Natural killer cell (primary cell): ENCODE data around the gene KRT13. TPM values are rescaled to one million over a fixed set of nuclear protein-coding genes. Genes with fewer than 3 reads are reported as not detected.

Experiments used
- ATAC-seq, 3 donors: fragments of 150-1000 bp in 2 of 3; fragments of 200-7000 bp in 1 of 3; cut with Tn5 transposase; 1 replicate in 1 of 3; 2 replicates in 2 of 3; pipeline ENCODE4 v1.10.0; 2021; ENCODE audit warnings: mild to moderate bottlenecking in 2 of 3, moderate library complexity in 2 of 3
- DNase-seq, 2 donors: peaks; one replicate each; pipeline versions ENCODE4 v3.0.0 to v3.0.0-alpha.2; 2013 to 2021; ENCODE audit warnings: mixed read lengths in 1 of 2
- H3K27ac ChIP-seq: one replicate; pipeline ENCODE4 v1.5.1; 2013; ENCODE audit warnings: mild to moderate bottlenecking, low read length
- H3K27me3 ChIP-seq: one replicate; pipeline ENCODE4 v1.6.1; 2013; ENCODE audit warnings: low read length; ENCODE audit not compliant: control insufficient read depth, insufficient read depth
- H3K36me3 ChIP-seq: one replicate; pipeline ENCODE4 v1.6.1; 2013; ENCODE audit warnings: low read length; ENCODE audit not compliant: control insufficient read depth, insufficient read depth
- H3K4me1 ChIP-seq: one replicate; pipeline ENCODE4 v1.6.1; 2013; ENCODE audit warnings: low read length; ENCODE audit not compliant: control insufficient read depth, insufficient read depth
- H3K4me3 ChIP-seq: one replicate; pipeline ENCODE4 v1.5.1; 2013; ENCODE audit warnings: low read length
- H3K9me3 ChIP-seq: one replicate; pipeline ENCODE4 v1.6.1; 2013; ENCODE audit warnings: low read length; ENCODE audit not compliant: control insufficient read depth, insufficient read depth
- H3K27ac Mint-ChIP-seq, 2 donors: one replicate each; pipeline ENCODE4 v1.8.0; 2022; ENCODE audit warnings: mild to moderate bottlenecking in 2 of 2, mixed read lengths in 2 of 2, moderate library complexity in 1 of 2
- H3K27me3 Mint-ChIP-seq, 2 donors: one replicate each; pipeline ENCODE4 v1.8.0; 2022; ENCODE audit warnings: low read depth in 2 of 2, mixed read lengths in 2 of 2
- H3K36me3 Mint-ChIP-seq: one replicate; pipeline ENCODE4 v1.8.0; 2022; ENCODE audit warnings: mixed read lengths
- H3K4me1 Mint-ChIP-seq, 2 donors: one replicate each; pipeline ENCODE4 v1.8.0; 2022; ENCODE audit warnings: mixed read lengths in 2 of 2
- H3K4me3 Mint-ChIP-seq: one replicate; pipeline ENCODE4 v1.8.0; 2022; ENCODE audit warnings: mild to moderate bottlenecking, moderate library complexity, mixed read lengths
- H3K9me3 Mint-ChIP-seq, 2 donors: one replicate each; pipeline ENCODE4 v1.8.0; 2022; ENCODE audit warnings: mixed read lengths in 2 of 2
- WGBS: methylation state at CpG from one replicate; pipeline ENCODE4 v1.1.7; 2013; ENCODE audit warnings: missing lambda C conversion rate; ENCODE audit not compliant: insufficient coverage; 5-methylcytosine and 5-hydroxymethylcytosine counted together
- intact Hi-C: fragments of 100-400 bp; cut with micrococcal nuclease; formaldehyde crosslinking; loops from one replicate; pipeline ENCODE4 v1.14.2; 2022
- total RNA-seq, 4 donors: library from RNA; stranded (reverse); fragments of 120-200 nt in 1 of 4; gene quantifications; one replicate each; pipeline versions ENCODE4 v1.2.3 to v1.2.4, GENCODE V29; 2013 to 2022
- TF ChIP-seq, protein P1 (sequence below): fragments of 200-600 bp; IDR thresholded peaks from one replicate; pipeline ENCODE4 v1.8.0; 2022; ENCODE audit warnings: antibody characterized with exemption

Gene KRT13
- total RNA-seq, 3 donors from 2014 or later (not counting 1 experiment from before 2014, with no cell fraction given) = not detected

DNA sequence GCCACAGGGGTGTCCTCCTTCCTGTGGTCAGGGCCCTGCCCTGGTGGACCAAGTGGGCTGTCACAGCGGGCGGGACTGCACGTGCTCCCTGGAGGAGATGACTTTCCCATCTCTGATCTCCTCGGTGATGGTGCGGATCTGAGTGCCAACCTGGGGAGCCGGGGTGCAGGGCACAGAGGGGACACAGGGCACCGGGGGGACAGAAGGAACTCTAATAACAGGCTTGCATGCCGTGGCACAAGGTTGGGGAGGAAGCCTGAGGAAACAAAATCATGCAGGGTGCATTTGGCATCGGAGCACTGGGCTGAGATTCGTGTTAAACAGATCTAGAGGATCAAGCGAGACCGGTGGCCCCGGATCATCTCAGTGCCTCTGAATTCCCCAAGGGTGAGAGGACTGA, 19.1 kb downstream of the KRT13 start:
- no peak for ATAC-seq
- 92% methylated on average over 13 of the region's 13 CpGs for WGBS
- Histone ChIP-seq H3K4me1 (peaks cover 5% of the 10 kb centered on the region), H3K9me3 (no peaks in the 10 kb centered on the region), H3K27ac (no peak overlapping the region), H3K36me3 (no peaks in the 10 kb centered on the region), H3K27me3 (no peaks in the 10 kb centered on the region), H3K4me3 (no peak overlapping the region)
- TF ChIP-seq, protein P1, sequence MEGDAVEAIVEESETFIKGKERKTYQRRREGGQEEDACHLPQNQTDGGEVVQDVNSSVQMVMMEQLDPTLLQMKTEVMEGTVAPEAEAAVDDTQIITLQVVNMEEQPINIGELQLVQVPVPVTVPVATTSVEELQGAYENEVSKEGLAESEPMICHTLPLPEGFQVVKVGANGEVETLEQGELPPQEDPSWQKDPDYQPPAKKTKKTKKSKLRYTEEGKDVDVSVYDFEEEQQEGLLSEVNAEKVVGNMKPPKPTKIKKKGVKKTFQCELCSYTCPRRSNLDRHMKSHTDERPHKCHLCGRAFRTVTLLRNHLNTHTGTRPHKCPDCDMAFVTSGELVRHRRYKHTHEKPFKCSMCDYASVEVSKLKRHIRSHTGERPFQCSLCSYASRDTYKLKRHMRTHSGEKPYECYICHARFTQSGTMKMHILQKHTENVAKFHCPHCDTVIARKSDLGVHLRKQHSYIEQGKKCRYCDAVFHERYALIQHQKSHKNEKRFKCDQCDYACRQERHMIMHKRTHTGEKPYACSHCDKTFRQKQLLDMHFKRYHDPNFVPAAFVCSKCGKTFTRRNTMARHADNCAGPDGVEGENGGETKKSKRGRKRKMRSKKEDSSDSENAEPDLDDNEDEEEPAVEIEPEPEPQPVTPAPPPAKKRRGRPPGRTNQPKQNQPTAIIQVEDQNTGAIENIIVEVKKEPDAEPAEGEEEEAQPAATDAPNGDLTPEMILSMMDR = no peak
- no peaks in the 10 kb centered on the region for H3K4me1 Mint-ChIP-seq
- H3K36me3 Mint-ChIP-seq = no peaks in the 10 kb centered on the region
- H3K9me3 Mint-ChIP-seq = no peaks in the 10 kb centered on the region
- no peak for DNase-seq
- H3K27ac Mint-ChIP-seq = no peak overlapping the region
- H3K4me3 Mint-ChIP-seq = no peak overlapping the region
- intact Hi-C loops = no loop called here
- H3K27me3 Mint-ChIP-seq = peaks cover 2 to 6% of the 10 kb centered on the region in 2 donors

DNA sequence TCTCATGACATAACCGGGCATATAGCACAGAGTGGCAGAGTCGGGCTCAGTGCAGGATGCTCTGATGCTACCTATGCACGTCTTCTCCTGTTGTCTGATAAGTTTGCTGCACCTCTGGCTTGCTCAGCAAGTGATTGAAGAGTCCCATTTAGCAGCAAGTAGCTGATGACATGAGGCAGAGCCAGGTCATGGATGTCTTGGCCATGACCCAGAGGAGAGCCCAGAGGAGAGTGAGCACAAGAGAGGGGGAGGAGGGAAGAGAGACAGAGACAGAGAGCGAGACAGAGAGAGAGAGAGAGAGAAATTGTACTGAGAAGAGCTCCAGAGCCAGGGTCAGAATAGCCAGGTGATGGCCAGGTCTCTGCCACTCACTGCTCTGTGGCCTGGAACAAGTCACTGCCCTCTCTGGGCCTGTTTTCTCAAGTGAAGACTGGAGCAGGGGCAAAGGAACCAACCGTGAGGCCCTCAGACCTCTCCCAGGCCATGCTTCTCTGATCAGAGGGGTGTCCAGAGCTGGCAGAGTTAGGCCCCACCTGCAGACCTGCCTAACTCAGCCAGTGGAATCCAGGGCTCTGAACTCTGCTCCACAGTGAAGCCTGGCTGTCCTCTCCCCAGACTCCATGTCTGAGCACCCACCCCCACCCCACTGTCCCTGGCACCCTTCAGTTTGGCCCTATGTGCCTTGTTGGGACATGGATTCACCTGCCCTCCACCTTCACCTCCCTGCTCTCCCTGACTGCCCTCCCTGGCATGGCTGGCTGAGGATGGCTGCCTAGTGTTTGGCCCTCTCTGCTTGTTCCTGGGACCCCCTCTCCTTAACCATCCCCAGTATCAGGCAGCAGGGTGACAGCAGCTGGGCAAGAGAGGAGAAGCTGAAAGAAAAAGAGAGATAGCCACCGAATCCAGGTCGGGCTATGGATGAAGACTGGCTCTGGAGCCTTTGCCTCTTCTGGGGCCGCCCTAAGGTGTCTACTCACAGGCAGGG, 20.2 kb downstream of the KRT13 start:
- ATAC-seq = no peak
- no peaks in the 10 kb centered on the region for H3K9me3 Mint-ChIP-seq
- intact Hi-C loops = no loop called here
- TF ChIP-seq, protein P1 = no peak
- Histone ChIP-seq H3K27me3 (no peaks in the 10 kb centered on the region), H3K4me1 (peaks cover 4% of the 10 kb centered on the region), H3K36me3 (no peaks in the 10 kb centered on the region), H3K9me3 (no peaks in the 10 kb centered on the region), H3K4me3 (no peak overlapping the region), H3K27ac (no peak overlapping the region)
- 90% methylated on average over 8 of the region's 8 CpGs for WGBS
- H3K4me1 Mint-ChIP-seq = no peaks in the 10 kb centered on the region
- H3K36me3 Mint-ChIP-seq = no peaks in the 10 kb centered on the region
- H3K4me3 Mint-ChIP-seq = no peak overlapping the region
- peaks cover 2 to 6% of the 10 kb centered on the region in 2 donors for H3K27me3 Mint-ChIP-seq
- DNase-seq = no peak
- H3K27ac Mint-ChIP-seq = no peak overlapping the region

DNA sequence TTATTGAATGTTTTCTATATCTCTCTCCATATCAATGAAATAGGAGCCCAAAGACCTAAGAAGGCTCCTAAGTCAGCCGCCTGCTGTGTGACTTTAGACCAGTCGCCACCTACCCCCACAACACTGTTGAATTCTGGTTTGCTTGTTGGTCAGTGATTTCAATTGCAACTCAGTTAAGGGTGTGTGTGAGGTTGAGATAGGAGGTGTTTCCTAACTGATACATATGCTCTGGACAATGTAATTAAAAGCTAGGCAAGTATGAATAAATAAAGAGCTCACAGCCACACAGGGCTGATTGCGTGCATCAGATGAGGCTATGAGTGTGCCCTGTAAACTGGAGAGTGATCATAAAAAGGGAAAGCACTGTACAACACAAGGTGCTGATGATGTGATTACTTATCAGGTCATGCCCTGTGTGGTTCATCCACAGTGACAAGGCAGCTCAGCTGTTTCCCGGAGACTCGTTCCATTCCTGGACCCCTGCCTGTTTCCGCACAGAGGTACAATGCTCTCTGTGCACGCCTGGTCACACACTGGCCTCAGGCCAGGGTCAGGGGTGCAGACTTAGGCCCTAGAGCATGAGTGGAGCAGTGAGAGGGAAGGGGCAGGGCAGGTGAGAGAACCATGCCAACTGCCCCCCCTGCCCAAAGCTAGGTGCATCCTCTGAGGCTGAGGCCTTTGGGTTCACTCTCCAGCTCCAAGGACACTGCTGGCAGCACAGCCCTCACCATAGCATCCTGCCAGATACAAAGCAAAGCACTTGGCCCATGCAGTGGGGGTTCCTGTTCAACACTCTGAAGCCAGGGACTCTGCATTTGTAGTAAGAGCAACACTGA, 21.2 kb downstream of the KRT13 start:
- Histone ChIP-seq H3K9me3 (no peaks in the 10 kb centered on the region), H3K27ac (no peak overlapping the region), H3K4me1 (no peaks in the 10 kb centered on the region), H3K27me3 (no peaks in the 10 kb centered on the region), H3K36me3 (no peaks in the 10 kb centered on the region), H3K4me3 (no peak overlapping the region)
- no peak overlapping the region for H3K27ac Mint-ChIP-seq
- H3K4me1 Mint-ChIP-seq = no peaks in the 10 kb centered on the region
- 90% methylated on average over 5 of the region's 7 CpGs for WGBS
- DNase-seq (no peak), ATAC-seq (peak in 1 of 3 donors; percentile 15)
- no peak overlapping the region for H3K4me3 Mint-ChIP-seq
- TF ChIP-seq, protein P1 = no peak
- H3K9me3 Mint-ChIP-seq = no peaks in the 10 kb centered on the region
- H3K36me3 Mint-ChIP-seq = no peaks in the 10 kb centered on the region
- peaks cover 2 to 6% of the 10 kb centered on the region in 2 donors for H3K27me3 Mint-ChIP-seq
- intact Hi-C loops = no loop called here
